HepG2 (cell line): ENCODE results near the gene MTHFSD. TPM values are rescaled to one million over a fixed set of nuclear protein-coding genes. Genes with fewer than 3 reads are reported as not detected.

ENCODE experiments used
- ELF4 ChIP-seq: sonication (generic); formaldehyde crosslinking; IDR thresholded peaks from 2 replicates; pipeline ENCODE4 v1.5.0; 2020; ENCODE audit warnings: missing genetic modification reagents, mild to moderate bottlenecking, moderate library complexity, borderline replicate concordance
- HBP1 ChIP-seq: IDR thresholded peaks from 2 replicates; pipeline ENCODE4 v1.6.1; 2016; ENCODE audit warnings: low read depth, control low read depth
- KAT2B ChIP-seq: fragments of 150-350 bp; IDR thresholded peaks from 2 replicates; pipeline ENCODE4 v1.6.1; 2014; ENCODE audit warnings: low read depth, low read length, borderline replicate concordance
- MAF1 ChIP-seq: sonication (generic); formaldehyde crosslinking; IDR thresholded peaks from 2 replicates; pipeline ENCODE4 v1.5.0; 2020; ENCODE audit warnings: missing genetic modification reagents, borderline replicate concordance
- NBN ChIP-seq: fragments of 450-650 bp; conservative IDR thresholded peaks from 2 replicates; pipeline ENCODE4 v1.6.1; 2017
- SNAI1 ChIP-seq: sonication (generic); formaldehyde crosslinking; IDR thresholded peaks from 2 replicates; pipeline ENCODE4 v1.5.0; 2020; ENCODE audit warnings: mild to moderate bottlenecking, missing genetic modification reagents, borderline replicate concordance
- THAP9 ChIP-seq: sonication (generic); formaldehyde crosslinking; IDR thresholded peaks from 2 replicates; pipeline ENCODE4; 2020; ENCODE audit warnings: missing genetic modification reagents, mild to moderate bottlenecking, borderline replicate concordance
- ZGPAT ChIP-seq: IDR thresholded peaks from 2 replicates; pipeline ENCODE4 v1.6.1; 2016; ENCODE audit warnings: mild to moderate bottlenecking
- ZNF317 ChIP-seq: sonication (generic); formaldehyde crosslinking; IDR thresholded peaks from 2 replicates; pipeline ENCODE4 v1.5.0; 2020; ENCODE audit warnings: mild to moderate bottlenecking, missing genetic modification reagents
- ZSCAN21 ChIP-seq: sonication (generic); formaldehyde crosslinking; IDR thresholded peaks from 2 replicates; pipeline ENCODE4 v1.8.0; 2022; ENCODE audit warnings: mild to moderate bottlenecking, missing genetic modification reagents, moderate library complexity, borderline replicate concordance
- ZZZ3 ChIP-seq: sonication (generic); formaldehyde crosslinking; IDR thresholded peaks from 2 replicates; pipeline ENCODE4 v1.4.0; 2020; ENCODE audit warnings: missing genetic modification reagents, mild to moderate bottlenecking, borderline replicate concordance
- polyA plus RNA-seq, 8 experiments: library from polyadenylated mRNA; depleted of rRNA in 3 of 8; stranded (reverse) in 7 of 8; unstranded in 1 of 8; fragments of >200 nt; fragmentation: Illumina TruSeq in 4 of 8; extraction: Trizol in 4 of 8; gene quantifications; 2 replicates each; pipeline versions ENCODE4 v1.2.1 to v1.2.3, GENCODE V29; 2011 to 2016; ENCODE audit warnings: low read depth in 4 of 8, missing spikeins in 1 of 8, mixed read lengths in 1 of 8; ENCODE audit not compliant: insufficient read depth in 1 of 8
- total RNA-seq, 5 experiments: library from RNA; depleted of rRNA; stranded (reverse); fragments of >200 nt; fragmentation: Illumina TruSeq; extraction: Trizol; gene quantifications; 2 replicates each; pipeline ENCODE4 v1.2.3, GENCODE V29; 2016; ENCODE audit warnings: low read depth in 1 of 5
- TF ChIP-seq, protein P1 (sequence below): sonication (generic); formaldehyde crosslinking; IDR thresholded peaks from 2 replicates; pipeline ENCODE4 v1.5.1; 2020; ENCODE audit warnings: missing genetic modification reagents, mild to moderate bottlenecking, borderline replicate concordance
- TF ChIP-seq, protein P2 (sequence below): sonication (generic); formaldehyde crosslinking; IDR thresholded peaks from 2 replicates; pipeline ENCODE4 v1.9.0; 2022; ENCODE audit warnings: low read depth, missing genetic modification reagents
- TF ChIP-seq, protein P3 (sequence below): sonication (generic); formaldehyde crosslinking; IDR thresholded peaks from 2 replicates; pipeline ENCODE4 v1.5.0; 2020; ENCODE audit warnings: missing genetic modification reagents
- TF ChIP-seq, protein P4 (sequence below): sonication (generic); formaldehyde crosslinking; IDR thresholded peaks from 2 replicates; pipeline ENCODE4 v1.4.0; 2020; ENCODE audit warnings: missing genetic modification reagents

The MTHFSD gene
- total and polyA plus RNA-seq, 2 of the 13 experiments (the other 11 are each of a cell fraction or from before 2014, with no cell fraction given) = 14.2 to 16.3 TPM

DNA sequence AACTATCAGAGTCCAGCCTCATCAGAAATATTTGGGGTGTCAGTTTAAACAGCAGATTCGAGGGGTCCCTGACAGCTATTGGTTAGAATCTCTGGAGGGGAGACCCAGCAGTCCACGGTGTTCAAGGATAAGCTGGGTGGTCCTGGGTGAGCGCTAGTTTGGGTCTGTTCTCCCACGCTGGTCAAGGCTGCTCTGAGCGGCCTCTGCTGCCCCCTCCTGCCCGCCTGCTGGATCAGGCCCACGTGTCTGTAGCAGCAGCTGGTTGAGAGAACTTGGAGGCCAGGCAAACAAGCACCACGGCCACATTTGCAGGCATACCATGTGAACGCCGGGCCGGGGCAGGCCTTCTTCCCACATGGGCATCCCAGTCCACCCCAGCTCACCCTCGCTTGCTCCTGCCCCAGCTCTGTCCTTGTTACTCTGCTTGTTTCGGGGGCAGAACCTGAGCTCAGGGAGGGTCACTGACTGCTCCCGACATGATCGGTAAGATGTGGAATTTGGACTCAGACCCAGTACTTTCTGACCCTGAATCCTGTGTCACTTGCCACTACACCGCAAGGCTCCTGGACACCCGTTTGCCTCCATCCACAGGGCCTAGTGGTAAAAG lies 37.3 kb downstream of the MTHFSD start (continued):
- TF ChIP-seq HBP1 = no peak
- TF ChIP-seq, protein P1, sequence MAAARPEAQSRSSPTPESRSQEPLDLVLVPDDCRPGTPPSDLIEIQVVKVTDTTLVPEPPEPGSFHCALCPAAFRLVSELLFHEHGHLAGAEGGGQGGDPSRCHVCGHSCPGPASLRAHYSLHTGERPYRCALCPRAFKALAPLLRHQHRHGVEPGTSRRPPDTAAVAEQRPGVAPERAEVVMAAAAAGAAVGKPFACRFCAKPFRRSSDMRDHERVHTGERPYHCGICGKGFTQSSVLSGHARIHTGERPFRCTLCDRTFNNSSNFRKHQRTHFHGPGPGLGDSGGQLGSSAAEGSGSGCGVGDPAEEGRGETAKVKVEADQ = no peak
- no peak for TF ChIP-seq ZSCAN21 (CRISPR knock-in tag)
- TF ChIP-seq MAF1 (CRISPR knock-in tag) = no peak
- no peak for TF ChIP-seq ZNF317 (CRISPR knock-in tag)
- no peak for TF ChIP-seq SNAI1 (CRISPR knock-in tag)
- TF ChIP-seq, protein P2, sequence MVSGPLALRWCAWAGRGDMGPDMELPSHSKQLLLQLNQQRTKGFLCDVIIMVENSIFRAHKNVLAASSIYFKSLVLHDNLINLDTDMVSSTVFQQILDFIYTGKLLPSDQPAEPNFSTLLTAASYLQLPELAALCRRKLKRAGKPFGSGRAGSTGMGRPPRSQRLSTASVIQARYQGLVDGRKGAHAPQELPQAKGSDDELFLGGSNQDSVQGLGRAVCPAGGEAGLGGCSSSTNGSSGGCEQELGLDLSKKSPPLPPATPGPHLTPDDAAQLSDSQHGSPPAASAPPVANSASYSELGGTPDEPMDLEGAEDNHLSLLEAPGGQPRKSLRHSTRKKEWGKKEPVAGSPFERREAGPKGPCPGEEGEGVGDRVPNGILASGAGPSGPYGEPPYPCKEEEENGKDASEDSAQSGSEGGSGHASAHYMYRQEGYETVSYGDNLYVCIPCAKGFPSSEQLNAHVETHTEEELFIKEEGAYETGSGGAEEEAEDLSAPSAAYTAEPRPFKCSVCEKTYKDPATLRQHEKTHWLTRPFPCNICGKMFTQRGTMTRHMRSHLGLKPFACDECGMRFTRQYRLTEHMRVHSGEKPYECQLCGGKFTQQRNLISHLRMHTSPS (CRISPR knock-in tag) = no peak
- TF ChIP-seq, protein P3, sequence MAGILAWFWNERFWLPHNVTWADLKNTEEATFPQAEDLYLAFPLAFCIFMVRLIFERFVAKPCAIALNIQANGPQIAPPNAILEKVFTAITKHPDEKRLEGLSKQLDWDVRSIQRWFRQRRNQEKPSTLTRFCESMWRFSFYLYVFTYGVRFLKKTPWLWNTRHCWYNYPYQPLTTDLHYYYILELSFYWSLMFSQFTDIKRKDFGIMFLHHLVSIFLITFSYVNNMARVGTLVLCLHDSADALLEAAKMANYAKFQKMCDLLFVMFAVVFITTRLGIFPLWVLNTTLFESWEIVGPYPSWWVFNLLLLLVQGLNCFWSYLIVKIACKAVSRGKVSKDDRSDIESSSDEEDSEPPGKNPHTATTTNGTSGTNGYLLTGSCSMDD (CRISPR knock-in tag) = no peak
- no peak for TF ChIP-seq ELF4 (CRISPR knock-in tag)
- TF ChIP-seq, protein P4, sequence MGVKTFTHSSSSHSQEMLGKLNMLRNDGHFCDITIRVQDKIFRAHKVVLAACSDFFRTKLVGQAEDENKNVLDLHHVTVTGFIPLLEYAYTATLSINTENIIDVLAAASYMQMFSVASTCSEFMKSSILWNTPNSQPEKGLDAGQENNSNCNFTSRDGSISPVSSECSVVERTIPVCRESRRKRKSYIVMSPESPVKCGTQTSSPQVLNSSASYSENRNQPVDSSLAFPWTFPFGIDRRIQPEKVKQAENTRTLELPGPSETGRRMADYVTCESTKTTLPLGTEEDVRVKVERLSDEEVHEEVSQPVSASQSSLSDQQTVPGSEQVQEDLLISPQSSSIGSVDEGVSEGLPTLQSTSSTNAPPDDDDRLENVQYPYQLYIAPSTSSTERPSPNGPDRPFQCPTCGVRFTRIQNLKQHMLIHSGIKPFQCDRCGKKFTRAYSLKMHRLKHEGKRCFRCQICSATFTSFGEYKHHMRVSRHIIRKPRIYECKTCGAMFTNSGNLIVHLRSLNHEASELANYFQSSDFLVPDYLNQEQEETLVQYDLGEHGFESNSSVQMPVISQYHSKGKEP (CRISPR knock-in tag) = no peak
- no peak for TF ChIP-seq KAT2B
- no peak for TF ChIP-seq NBN
- no peak for TF ChIP-seq THAP9 (CRISPR knock-in tag)
- TF ChIP-seq ZGPAT (CRISPR knock-in tag) = no peak
- TF ChIP-seq ZZZ3 (CRISPR knock-in tag) = no peak
